ENCODE data around the gene SRGAP1.
"Not testable (repeated sequence)": the region's sequence is repeated elsewhere in the genome, so short reads cannot be mapped to it uniquely, and the experiment has no call there.

DNA sequence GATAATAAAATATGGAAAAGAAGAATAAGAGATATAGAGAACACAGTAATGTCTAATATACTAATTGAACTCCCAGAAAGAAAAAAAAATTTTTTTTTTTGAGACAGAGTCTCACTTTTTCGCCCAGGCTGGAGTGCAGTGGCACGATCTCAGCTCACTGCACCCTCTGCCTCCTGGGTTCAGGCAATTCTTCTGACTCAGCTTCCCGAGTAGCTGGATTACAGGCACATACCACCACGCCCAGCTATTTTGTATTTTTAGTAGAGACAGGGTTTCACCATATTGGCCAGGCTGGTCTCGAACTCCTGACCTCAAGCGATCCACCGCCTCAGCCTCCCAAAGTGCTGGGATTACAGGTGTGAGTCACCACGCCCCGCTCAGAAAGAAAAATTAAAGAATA is 232.1 kb downstream of the SRGAP1 start:
- TF ChIP-seq, protein P1, sequence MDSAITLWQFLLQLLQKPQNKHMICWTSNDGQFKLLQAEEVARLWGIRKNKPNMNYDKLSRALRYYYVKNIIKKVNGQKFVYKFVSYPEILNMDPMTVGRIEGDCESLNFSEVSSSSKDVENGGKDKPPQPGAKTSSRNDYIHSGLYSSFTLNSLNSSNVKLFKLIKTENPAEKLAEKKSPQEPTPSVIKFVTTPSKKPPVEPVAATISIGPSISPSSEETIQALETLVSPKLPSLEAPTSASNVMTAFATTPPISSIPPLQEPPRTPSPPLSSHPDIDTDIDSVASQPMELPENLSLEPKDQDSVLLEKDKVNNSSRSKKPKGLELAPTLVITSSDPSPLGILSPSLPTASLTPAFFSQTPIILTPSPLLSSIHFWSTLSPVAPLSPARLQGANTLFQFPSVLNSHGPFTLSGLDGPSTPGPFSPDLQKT (CRISPR knock-in tag; IDR thresholded peaks at IDR 0.05; ENCODE audit: borderline replicate concordance), result not testable (repeated sequence)
- not testable (repeated sequence) for TF ChIP-seq ZNF652 (CRISPR knock-in tag; IDR thresholded peaks at IDR 0.05; ENCODE audit: borderline replicate concordance, low read depth); MXI1 (IDR thresholded peaks at IDR 0.05; ENCODE audit: borderline replicate concordance, low read depth, low read length); ATF7 (IDR thresholded peaks at IDR 0.05); ATF7 (CRISPR knock-in tag; IDR thresholded peaks at IDR 0.05); EZH2 (conservative IDR thresholded peaks at IDR 0.05; ENCODE audit: low read depth, low read length); POLR2AphosphoS5 (IDR thresholded peaks at IDR 0.05; ENCODE audit: low read depth, low read length); POLR2A (IDR thresholded peaks at IDR 0.05; ENCODE audit: insufficient read depth in 1 of 2, low read depth in 2 of 2, low read length in 2 of 2)
